GM19452 (cell line): Measurements from ENCODE around the gene MMP25.
A peak's percentile ranks its signal among the peaks of the same experiment; 100 is the strongest.

Experiments used
- ATAC-seq: cut with Tn5 transposase; IDR thresholded peaks from one replicate; pipeline ENCODE4 v1.9.1; 2021; ENCODE audit not compliant: unreplicated experiment

The MMP25 gene

DNA sequence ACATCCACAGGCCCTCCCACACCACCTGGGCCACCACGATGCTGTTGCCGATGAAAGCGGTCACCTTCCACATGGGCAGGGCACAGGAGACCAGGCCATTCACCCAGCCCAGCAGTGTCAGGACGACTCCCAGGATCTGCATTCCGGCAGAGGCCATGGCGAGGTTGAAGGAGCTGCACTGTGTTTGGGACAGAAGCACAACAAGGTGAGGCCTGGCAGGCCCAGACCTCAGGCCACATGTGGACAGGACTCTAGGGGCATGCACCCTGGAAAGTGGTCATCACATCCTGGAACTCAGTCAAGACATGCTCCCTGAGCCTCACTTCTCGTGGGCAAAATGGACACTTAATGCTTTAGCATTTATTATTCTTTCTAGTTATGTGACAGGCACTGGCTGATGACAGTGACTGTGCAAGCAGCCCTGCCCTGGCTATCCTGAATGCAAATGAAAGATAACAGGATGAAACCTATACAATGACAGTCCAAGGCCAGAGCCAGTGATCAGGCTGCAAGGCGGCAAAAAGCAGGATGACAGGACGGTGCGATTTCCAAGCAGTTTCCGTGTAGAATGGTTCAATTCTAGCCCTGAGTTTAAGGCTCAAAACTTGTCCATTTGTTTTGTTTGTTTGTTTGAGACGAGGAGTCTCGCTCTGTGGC, 30.4 kb upstream of the MMP25 start:
- ATAC-seq: no peak

DNA sequence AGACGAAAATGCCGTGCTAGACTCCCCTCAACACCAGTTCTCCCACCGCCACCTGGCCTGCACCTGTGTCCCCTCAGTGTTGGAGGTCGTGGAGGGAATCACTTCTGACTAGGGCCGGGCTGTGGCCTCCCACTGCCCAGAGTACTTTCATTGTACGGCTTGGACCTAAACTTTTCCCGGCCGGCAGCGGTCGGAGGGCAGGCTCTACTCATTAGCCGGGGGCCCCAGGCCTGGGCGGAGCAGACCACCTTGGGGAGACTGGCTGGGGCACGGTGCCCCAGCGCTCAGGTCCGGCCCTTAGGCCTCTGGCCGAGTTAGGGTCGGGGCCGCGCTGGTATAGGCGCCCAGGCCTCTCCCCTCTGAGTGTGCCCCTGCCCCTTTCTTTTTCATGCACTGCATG, 29.0 kb upstream of the MMP25 start:
- no peak for ATAC-seq

DNA sequence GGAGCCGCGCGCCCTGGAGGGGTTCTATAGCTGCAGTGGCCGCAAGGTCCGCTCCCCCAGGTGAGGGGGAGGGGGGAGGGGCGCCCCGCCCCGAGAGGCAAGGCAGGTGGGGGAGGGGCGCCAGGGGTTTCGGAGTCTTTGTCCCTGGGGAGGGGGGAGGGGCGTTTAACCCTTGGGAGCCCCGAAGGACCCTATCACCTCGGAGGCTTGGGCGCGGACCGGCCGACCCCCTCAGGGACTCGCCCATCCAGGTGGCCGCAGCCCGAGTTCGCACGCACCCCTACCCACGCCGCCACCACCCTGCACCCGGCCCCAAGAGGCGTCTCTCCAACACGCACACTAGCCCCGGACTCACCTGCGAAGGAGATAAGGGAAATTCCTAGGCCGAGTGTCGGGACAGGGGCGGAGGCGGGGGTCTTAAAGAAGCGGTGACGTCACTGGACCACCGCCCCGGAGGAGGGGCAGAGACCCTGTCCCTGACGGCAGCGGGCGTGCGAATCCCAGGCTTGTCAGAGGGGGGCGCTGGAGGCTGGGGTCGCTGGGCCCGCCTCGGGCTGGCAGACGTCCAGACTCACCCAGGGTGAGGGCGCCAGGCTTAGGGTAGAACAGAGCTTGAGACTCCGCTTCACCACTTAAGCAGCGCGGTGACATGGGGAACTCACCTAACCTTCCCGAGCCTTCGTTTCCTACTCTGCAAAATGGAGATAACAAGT, 28.4 kb upstream of the MMP25 start, which contains the start of gene CLDN6:
TSS of gene CLDN6 (minus strand) at position 390 of the 713 bp plus-strand sequence. CDS start 2,162 bp downstream, outside the sequence.
- ATAC-seq: no peak

DNA sequence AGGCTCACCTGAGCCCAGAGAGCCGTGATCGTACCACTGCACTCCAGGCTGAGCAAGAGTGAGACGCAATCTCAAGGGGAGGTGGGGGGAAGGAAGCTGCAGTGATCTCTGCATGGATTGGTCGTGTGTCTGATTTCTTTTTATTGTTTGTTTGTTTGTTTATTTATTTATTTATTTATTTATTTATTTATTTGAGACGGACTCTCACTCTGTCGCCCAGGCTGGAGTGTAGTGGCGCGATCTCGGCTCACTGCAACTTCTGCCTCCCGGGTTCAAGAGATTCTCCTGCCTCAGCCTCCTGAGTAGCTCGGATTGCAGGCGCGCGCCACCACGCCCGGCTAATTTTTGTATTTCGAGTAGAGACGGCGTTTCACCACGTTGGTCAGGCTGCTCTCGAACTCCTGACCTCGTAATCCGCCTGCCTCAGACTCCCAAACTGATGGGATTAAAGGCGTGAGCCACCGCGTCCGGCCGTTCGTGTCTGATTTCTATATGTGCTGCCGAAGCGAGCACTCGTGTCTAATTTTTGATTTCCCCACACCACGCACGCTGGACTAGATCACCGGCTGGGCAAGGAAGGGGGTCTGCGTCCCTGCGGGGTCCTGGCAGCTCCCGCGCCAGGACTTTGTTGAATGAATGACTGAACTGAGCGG, 26.6 kb upstream of the MMP25 start:
- no peak for ATAC-seq

DNA sequence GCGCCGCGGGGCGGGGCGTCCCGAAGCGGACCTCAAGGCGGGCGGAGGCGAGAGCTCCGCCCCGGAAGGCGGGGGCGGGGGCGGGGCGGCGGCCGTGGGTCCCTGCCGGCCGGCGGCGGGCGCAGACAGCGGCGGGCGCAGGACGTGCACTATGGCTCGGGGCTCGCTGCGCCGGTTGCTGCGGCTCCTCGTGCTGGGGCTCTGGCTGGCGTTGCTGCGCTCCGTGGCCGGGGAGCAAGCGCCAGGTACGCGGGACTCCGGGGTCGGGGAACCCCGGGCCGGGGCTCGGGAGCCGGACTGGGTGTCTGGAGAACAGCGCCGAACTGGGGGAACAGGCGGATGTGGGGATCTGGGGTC, 26.1 kb upstream of the MMP25 start, which contains the start of gene TNFRSF12A:
TSS of gene TNFRSF12A (plus strand) at position 122 of the 357 bp plus-strand sequence. CDS start at position 152, 30 bp downstream.
- no peak for ATAC-seq

DNA sequence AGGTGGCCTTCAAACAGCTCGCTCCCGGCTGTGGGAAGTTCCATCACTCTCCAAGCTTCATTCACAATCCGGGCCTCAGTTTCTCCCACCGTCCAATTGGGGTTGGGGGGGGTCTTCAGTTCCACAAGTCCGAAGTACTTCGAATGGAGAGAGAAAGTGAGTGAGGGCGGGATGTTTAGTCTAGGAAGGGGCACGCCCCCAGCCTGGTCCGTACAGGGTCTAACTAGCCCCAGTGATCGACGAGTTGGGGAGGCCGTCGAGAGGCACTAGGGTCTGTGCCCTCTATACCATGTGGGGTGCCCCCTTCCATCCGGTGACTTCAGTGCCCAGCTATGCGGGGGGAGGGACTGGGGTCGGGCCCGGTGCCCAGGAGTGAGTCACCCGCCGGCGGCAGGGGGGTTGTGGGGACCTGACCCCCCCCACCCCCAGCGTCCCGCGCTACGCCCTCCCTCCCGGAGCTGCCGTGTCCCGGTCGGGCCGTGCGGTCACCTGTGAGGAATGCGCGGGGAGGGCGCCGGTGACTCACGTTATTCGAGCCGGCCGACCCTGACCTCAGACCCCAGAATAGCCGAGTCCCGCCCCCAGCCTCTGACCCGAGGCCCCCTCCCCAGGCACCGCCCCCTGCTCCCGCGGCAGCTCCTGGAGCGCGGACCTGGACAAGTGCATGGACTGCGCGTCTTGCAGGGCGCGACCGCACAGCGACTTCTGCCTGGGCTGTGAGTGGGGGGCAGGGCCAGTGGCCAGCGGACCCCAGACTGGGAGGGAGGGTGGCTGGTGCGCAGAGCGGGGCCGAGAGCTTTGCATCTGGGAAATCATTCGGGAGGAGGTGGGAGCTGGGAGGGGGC, 25.5 kb upstream of the MMP25 start:
- no peak for ATAC-seq

DNA sequence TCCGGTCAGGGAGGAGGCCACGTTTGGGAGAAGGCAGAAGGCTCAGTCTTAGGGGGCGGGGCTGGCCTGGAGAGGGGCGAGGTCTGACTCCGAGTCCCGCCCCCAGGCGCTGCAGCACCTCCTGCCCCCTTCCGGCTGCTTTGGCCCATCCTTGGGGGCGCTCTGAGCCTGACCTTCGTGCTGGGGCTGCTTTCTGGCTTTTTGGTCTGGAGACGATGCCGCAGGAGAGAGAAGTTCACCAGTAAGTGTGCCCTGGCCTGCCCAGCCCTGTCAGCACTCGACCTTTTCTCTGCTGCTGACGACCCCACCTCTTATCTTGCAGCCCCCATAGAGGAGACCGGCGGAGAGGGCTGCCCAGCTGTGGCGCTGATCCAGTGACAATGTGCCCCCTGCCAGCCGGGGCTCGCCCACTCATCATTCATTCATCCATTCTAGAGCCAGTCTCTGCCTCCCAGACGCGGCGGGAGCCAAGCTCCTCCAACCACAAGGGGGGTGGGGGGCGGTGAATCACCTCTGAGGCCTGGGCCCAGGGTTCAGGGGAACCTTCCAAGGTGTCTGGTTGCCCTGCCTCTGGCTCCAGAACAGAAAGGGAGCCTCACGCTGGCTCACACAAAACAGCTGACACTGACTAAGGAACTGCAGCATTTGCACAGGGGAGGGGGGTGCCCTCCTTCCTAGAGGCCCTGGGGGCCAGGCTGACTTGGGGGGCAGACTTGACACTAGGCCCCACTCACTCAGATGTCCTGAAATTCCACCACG, 24.7 kb upstream of the MMP25 start:
- no peak for ATAC-seq

DNA sequence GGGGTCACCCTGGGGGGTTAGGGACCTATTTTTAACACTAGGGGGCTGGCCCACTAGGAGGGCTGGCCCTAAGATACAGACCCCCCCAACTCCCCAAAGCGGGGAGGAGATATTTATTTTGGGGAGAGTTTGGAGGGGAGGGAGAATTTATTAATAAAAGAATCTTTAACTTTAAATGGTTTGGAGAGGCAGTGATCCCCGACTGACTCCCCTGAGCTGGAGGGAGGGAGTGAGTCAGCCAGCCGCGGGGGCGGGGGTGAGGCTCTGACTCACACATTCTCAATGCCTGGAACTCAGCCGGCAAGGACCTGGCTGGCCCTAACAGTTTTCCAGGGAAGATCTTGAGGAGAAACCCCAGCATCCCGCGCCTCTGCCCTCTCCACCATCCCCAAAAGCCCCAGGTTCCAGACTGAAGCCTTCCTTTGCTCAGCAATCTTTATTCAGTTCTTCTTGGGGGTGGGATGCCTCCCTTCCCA, 24.1 kb upstream of the MMP25 start:
- no peak for ATAC-seq

DNA sequence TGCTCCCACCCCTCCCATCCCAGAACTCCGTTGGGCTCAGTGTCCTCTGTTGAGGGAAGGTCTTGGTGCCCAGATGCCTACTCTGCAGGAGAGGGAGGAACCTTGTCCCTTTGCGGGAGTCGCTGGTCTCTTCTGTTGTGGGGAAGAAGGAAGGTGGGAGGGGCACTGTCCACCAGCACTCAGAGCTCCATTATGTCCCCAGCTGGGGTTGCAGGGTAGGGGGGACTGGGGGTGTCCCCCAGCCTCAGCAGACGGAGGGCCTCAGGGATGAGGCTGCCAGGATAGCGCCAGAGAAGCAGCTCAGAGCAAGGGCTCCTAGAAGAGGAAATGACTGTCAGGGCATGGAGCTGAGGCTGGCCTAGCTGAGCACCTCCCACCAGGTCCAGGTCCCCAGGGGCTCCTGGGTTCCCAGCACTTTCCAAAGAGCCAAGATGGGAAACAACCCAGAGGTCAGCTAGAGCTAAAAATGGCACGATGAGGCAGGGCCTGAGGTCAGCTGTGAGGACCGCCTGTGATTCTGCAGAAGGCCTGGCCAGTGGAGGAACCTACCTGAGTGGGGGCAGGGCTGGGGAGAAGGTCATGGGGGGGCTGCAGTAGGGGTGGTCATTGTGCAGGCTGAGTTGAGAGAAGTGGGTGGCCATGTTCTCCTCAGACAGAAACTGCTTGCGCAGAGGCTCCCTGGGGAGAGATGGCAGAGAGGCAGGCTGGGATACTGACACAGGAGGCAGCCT, 23.5 kb upstream of the MMP25 start:
- no peak for ATAC-seq

DNA sequence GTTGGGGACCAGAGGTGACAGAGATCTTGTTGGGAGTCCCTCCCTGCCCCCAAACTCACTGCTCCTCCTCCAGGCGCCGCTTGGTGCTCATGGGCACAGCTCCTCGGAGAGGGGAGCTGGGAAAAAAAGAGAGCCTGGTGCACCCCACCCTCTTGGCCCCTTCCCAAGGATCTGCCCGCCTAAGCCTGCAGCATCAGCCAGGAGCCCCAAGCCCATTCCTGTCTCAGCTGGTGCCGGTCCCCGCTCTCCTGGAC, 23.0 kb upstream of the MMP25 start:
- ATAC-seq: no peak

DNA sequence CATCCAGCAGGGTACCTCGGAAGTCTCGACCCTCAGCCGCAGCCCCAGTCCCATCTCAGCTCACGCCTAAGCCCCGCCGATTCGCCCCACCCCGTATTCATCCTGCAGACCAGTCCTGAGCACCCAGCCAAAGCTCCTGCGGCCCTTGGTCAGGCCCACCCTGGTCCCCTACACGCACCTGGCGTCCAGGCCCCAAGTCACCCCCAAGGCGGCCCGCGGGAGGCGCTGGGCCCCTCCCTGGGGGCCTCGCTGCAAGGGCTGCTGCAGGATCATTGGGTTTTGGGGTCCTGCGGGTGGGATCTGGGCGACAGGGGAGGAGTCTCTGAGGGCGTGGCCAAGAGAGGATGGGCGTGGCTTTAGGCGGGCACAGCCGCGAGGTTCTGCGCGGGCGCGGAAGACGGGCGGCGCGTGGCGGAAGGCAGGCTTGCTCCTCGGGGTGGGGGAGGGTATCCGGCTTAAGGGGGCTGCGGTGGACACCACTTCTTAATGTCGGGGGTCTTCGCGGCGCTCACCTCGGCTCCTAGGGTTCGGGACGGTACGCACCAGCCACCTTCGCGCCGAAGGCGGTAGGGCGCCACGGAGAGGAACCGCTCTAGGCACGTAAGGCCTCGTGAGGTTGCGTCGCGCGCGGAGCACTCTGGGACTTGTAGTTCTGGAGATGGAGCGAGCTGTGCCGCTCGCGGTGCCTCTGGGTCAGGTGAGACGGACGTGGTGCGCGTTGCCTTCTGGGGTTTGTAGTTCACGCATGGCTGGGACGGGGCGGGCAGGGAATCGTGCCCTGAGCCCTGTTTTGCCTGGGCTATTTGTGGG, 22.5 kb upstream of the MMP25 start, which contains the start of the genes HCFC1R1 and THOC6:
TSS of gene HCFC1R1 (minus strand) at position 274 of the 810 bp plus-strand sequence. CDS start at position 273, 1 bp downstream.
TSS of gene THOC6 (plus strand) at position 367 of the 810 bp plus-strand sequence. CDS start at position 659, 292 bp downstream.
- ATAC-seq: peak; percentile 70

DNA sequence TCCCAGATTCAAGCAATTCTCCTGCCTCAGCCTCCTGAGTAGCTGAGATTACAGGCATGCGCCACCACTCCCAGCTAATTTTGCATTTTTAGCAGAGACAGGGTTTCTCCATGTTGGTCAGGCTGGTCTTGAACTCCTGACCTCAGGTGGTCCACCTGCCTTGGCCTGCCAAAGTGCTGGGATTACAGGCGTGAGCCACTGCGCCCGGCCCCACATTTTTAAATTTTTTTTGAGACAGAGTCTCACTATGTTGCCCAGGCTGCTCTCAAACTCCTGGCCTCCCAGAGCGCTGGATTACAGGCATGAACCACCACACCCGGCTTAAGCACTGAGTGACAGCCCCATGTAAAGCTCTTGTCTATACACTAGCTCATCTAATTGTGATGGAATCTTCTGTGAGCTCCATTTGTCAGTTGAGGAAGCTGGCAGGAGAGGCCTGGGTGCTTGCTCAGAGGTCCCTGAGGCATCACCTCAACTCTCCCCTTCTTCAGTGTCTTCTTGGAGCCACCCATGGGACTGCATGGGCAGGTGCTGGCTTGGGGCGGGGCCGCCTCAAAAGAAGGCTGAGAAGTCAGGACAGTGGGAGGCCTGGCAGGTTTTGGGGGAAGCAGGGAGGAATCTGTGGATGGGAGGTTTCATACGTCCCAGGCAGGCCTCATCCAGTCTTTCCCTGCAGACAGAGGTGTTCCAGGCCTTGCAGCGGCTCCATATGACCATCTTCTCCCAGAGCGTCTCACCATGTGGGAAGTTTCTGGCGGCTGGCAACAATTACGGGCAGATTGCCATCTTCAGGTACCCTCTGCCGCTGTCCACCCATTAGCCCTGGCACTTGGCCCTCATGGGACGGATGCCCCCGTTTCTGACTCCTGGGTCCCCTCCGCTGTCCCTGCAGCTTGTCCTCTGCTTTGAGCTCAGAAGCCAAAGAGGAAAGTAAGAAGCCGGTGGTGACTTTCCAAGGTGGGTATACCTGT, 21.0 kb upstream of the MMP25 start:
- no peak for ATAC-seq

DNA sequence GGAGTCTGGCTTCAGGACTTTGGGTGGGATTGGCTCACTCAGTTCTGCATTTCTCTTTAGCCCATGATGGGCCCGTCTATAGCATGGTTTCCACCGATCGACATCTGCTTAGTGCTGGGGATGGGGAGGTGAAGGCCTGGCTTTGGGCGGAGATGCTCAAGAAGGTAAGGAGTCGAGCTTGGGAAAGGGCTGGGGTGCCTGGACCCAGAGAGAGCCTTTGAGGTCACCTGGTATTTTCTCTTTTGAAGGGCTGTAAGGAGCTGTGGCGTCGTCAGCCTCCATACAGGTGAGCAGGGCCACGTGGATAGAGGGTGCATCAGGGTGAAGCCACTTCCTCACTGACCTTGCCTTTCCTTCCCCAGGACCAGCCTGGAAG, 20.4 kb upstream of the MMP25 start:
- no peak for ATAC-seq

DNA sequence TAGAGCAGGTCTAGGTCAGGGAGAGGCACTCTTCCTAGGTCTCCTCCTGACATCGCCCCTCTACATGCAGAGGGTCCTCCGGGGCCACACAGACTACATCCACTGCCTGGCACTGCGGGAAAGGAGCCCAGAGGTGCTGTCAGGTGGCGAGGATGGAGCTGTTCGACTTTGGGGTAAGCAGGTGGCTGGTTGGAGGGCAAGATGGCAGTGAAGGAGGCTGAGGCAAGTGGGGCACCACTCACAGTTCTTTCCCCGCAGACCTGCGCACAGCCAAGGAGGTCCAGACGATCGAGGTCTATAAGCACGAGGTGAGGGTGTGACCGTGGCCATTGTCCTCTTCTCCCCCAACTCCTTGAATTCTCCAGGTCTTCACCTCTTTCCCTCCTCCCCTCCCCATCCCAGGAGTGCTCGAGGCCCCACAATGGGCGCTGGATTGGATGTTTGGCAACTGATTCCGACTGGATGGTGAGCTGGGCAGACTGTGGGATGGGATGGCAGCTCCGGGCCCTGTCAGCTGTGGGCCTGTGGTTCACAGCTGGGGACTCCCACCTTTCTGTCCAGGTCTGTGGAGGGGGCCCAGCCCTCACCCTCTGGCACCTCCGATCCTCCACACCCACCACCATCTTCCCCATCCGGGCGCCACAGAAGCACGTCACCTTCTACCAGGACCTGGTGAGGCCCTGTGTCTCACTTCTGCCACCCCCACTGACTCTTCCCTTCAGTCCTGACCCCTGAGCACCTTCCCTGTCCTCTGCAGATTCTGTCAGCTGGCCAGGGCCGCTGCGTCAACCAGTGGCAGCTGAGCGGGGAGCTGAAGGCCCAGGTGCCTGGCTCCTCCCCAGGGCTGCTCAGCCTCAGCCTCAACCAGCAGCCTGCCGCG, 19.5 kb upstream of the MMP25 start:
- no peak for ATAC-seq

DNA sequence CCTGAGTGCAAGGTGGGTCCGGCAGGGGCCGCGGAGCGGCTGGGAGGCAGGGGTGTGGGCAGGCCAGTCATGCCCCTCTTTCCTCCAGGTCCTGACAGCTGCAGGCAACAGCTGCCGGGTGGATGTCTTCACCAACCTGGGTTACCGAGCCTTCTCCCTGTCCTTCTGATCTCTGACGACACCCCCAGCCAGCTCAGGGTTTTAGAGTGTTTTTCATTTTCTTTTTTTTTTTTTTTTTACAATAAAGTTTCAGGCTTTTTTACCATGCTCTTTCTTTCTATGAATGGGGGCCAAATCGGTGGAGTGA, 18.9 kb upstream of the MMP25 start:
- ATAC-seq: no peak

DNA sequence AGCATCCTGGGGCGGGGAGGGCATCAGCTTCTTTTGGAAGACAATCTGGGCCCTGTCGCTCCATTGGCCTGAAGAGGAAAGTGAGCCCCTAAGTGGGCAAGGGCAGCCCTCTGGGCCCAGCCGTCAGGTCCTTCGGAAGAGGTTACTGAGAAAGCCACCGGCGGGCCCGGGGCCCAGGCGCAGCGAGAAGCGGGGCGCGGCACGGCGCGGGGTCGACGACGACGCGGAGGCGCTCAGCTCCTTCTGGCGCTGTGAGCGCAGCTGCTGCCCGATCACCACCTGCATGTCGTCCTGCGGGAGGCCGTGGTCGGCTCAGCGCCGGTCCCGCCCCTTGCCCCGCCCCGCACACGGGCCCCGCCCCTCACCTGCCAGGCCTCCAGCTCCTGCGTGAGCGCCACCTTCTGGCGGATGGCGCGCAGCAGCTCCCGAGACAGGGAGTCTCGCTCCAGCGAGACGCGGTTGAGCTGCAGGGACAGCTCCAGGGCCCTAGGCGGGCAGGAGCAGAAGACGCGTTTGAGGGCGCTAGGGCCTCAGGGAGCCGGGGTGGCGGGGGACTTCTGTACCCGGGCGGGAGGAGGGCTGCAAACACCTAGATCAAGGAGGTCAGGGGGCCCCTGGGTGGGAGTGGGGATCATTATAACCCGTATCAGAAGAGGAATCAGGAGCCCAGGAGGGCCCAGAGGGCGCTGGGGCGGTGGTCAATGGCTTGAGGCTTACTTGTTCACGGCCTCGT, 18.2 kb upstream of the MMP25 start:
- peak; percentile 39 for ATAC-seq
